Measurements from ENCODE around the gene GAD2. TPM values are rescaled to one million over a fixed set of nuclear protein-coding genes. Genes with fewer than 3 reads are reported as not detected.

GAD2 gene
- total RNA-seq, result not detected

GRCh38 chr10:26216585-26217395 lies at the start of gene GAD2:
Gene GAD2, plus strand, starts transcription at chr10:26216774. Its CDS starts 36 bp downstream, at chr10:26216810.
- DNase-seq (ENCODE audit: low spot score) (no peak), ATAC-seq (no peak)

GRCh38 chr10:26169466-26169865 lies 47.1 kb upstream of the GAD2 start:
- DNase-seq (ENCODE audit: low spot score) (no peak), ATAC-seq (no peak)

DNA sequence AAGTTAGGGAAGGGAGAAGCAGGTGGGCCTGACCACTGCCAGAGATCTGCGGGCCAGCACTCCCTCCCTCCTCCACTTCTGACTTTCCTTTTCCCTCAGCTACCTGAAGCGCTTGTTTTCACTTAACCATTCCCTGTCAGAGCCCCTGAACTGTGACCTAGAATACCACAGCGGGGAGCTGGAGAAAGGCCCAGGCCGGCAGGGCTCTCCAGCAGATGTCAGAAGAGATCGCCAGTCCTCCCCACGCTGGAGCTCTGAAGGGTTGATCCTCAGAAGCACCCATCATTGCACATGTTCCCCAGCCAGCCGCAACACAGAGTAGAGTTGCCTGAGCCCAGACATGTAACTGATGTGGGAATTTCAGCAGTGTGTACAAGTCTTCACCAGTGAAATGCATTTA lies 44.4 kb upstream of the GAD2 start:
- ATAC-seq (no peak), DNase-seq (ENCODE audit: low spot score) (no peak)

- no peak for DNase-seq (ENCODE audit: low spot score)
- ATAC-seq, result peak; percentile 16
Measured at GRCh38 chr10:26173837-26174236, 42.7 kb upstream of the GAD2 start.

DNA sequence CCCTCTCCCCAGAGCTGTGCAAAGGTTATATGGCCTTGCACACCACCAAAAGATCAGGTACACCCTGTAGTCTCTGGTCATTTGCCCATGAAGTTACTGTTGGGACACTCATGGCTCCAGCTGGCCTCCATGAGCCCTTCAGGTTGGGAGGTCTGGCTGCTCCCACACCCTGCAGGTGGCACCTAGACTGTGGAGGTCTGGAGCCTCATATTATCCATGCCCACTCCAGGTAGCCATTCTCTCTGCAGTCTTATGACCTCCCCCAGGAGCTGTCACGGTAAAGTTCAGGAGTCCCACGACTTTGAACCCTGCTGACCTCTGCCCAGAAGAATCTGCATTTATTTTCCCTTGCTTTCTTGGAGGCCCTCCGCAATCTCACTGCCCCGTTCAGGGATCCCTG lies 39.2 kb upstream of the GAD2 start:
- ATAC-seq (no peak), DNase-seq (ENCODE audit: low spot score) (no peak)

DNA sequence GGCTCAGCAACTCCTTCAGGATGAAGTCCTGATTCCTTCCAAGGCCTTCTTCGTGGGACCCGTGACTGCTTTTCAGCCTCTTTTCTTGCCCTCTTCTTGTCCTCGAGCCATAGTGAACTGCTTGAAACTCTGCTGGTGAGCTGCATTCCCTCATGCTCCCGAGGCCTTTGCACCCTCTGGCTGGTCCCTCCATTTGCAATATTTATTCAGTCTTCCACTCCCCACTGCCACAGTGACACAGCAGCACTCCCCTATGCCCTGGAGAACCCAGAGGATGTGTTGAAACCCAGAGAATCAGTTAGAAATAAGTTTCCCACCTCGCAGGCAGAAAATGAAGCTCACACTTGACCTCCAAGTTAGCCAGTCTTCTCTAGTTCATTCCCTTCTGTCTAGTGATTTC lies 22.3 kb upstream of the GAD2 start:
- ATAC-seq, result no peak

DNA sequence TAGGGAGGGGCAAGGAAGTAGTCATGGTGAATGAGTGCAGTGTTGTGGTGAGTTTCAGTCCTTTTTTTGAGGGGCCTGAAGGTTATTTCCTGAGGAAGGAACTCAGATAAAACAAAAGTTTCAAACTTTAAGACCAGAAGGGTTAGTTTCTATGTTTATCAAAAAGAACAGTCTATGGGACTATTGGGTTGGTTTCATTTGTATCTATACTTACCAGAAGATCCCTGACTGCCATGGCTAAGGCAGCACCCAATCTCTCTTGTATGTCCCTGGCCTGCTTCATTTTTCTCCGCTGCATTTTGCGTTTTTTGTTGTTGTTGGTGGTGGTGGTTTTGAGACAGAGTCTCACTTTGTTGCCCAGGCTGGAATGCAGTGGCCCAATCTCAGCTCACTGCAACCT lies 19.3 kb upstream of the GAD2 start:
- ATAC-seq (no peak), DNase-seq (ENCODE audit: low spot score) (no peak)

More for the DNA sequence above, 22.3 kb upstream of the GAD2 start:
- no peak for DNase-seq (ENCODE audit: low spot score)

- DNase-seq (ENCODE audit: low spot score) (no peak), ATAC-seq (no peak)
Measured at GRCh38 chr10:26198119-26198518, 18.5 kb upstream of the GAD2 start.

- no peak for DNase-seq (ENCODE audit: low spot score)
- ATAC-seq, result no peak
Measured at GRCh38 chr10:26199841-26200240, 16.7 kb upstream of the GAD2 start.

- no peak for DNase-seq (ENCODE audit: low spot score)
- no peak for ATAC-seq
Measured at GRCh38 chr10:26205223-26205622, 11.4 kb upstream of the GAD2 start.

DNA sequence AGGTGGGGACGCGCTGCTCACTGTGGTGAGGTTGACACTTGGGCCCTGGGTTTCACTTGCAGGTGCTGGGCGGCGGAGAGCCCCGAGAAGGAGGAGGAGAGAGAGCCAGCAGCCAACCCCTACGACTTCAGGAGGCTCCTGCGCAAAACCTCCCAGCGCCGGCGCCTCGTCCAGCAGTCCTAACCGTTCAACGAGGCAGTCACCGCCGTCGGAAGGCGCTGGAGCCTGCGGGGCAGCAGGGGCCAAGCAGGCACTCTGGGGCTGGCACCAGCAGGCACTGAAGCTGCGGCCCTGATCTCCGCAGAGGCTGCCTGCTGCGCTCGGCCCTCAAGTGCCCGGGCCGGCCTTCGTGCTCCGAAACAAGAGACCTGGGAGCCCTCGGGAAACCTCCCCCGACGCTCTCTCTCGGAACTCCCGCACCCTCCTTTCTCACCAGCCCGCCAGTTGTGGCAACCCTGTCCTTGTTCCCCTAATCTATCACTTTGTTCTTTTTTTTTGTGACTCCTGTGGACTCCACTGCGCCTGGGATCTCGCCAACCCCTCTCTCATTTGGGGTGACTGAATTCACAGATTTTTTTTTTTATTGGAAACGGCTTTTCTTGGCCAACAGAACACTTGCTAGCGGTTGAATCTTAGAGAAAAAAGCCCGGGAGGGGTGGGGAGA lies 4.7 kb upstream of the GAD2 start:
- ATAC-seq, result no peak
- DNase-seq (ENCODE audit: low spot score), result no peak

DNA sequence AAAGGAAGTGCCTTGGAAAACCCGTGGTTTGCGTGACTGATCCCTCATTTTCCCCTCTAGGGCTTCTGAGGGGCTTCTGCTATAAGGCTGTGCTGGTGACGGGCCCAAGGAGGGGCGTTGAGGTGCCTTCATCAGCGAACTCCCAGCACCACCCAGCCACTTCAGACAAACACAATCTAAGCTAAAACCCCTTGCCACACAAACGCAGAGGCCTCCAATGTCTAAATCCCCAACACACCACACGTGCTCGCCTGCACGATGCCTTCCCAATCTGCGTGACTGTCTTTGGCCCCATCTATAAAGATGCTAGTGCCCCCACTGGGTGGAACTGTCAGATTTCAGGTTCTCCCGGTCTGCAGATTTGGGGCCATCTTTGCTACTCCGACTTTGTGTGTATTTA lies 4.1 kb upstream of the GAD2 start:
- no peak for ATAC-seq

DNA sequence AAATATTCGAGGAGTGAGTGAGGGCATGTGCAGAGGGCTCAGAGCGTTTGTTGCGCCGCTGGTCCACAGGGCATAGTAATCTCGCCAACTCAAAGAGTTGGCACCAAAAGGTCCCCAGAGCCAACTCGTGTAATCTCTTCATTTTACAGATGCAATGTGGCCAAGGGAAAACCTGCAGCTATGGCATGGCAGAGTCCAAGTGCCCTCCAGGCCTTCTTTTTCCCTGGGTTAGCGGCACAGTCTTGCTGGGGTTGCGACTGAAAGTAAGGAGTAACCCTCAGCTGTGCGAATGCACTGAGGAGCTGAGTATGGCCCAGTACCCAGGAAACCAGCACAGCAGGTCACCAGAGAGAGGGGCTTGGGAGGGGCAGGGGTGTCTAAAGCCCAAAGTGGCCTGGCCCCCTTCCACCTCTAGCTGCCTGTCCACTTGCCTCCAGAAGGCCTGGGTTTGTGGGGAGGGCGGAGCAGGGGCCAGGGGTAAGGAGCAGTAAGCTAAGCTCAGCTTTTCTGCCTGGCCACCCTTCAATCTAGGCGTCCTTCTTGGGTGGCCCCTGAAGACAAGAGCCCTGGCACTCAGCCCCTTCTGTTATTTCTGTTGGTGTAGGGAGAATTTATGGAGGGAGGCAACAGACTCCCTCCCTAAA lies 3.3 kb upstream of the GAD2 start:
- DNase-seq (ENCODE audit: low spot score) (no peak), ATAC-seq (no peak)

More for the DNA sequence above, 4.1 kb upstream of the GAD2 start:
- no peak for DNase-seq (ENCODE audit: low spot score)

DNA sequence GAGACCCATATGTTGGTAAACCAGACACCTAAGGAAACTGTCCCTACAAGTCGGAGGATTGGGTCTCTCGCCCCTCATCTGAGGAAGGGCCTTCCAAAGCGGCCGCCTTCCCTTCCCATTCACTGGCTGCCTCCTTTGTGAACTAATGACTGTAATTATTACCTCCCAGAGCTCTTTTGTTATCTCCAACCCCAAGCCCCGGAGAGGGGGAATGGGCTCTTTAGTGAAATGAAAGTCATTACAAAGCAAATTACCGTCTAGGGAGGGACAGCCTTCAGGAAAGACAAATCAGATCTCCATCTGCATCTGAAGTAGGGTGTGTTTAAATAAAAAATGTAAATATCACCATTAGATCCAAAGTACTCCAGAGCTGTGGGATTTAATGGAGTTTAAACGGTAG lies 2.6 kb upstream of the GAD2 start:
- DNase-seq (ENCODE audit: low spot score) (no peak), ATAC-seq (no peak)

GRCh38 chr10:26214551-26215395 lies 1.8 kb upstream of the GAD2 start:
- no peak for ATAC-seq

DNA sequence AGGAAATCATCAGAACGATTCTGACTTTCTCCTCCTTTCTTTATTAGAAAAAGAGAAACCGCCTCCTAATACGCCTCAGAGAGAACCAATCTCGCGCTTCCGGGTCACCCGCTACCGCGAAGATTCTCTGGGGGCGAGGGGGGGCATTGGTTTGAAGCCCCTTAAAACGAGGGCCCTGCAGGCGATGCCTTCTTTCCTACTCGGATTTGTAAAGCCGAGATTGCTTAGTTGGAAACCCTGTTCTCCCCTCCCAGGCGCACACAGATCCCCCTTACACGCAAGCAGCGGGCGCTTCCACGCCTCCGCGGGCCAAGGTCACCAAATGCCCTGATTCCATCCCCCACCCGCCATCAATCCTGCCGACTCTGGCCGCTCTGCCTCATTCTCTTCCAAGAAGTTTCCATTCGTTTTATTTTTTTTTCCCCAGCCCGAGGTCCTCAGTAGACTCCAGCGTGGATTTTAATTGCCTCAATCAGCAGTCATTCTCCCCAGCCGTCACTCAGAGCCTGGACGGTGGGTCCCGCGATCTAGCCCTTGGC lies 1.1 kb upstream of the GAD2 start:
- DNase-seq (ENCODE audit: low spot score), result no peak

More at GRCh38 chr10:26214551-26215395, 1.8 kb upstream of the GAD2 start:
- no peak for DNase-seq (ENCODE audit: low spot score)

GRCh38 chr10:26215935-26216584 lies 514 bp upstream of the GAD2 start:
- peak; percentile 60 for ATAC-seq
- no peak for DNase-seq (ENCODE audit: low spot score)

More for the DNA sequence above, 1.1 kb upstream of the GAD2 start:
- ATAC-seq, result no peak

- DNase-seq (ENCODE audit: low spot score), result no peak
- ATAC-seq, result peak; percentile 30
Measured at GRCh38 chr10:26217396-26218086, 967 bp downstream of the GAD2 start.

DNA sequence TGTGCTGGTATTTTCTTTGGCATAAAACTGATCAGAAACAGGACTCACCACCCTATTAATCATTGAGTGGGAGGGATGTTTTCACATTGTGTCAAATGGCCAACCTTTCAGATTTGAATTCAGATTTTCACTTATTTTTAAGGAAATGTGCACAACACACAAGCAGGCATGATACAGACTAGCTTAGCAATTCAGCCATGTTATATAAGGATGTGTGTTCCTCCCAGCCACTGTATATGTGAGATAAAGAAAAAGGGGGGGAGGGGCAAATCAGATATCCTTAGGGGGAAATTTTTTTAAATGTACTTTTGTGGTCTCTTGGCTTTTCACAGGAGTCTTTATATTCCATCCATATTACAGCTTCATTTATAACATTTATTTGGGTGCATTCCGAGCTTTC lies 3.1 kb downstream of the GAD2 start:
- ATAC-seq (no peak), DNase-seq (ENCODE audit: low spot score) (no peak)

DNA sequence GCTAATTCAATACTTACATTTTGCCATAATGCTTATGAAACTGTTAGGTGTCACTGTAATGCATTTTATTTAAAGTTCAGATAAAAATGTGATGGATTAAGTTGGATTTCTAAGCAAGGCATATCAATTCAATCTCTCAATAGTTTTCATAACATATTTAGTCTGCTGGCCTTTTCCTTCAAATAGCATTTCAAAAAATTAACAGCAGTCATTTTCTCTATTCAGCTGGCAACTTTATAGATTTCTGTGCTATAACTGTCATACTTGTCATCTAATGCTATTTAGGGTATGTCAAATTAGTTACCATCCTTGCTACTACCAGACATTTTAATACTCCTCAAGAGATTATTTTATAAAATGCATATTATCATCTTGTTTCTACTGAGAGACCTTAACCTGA lies 4.3 kb downstream of the GAD2 start:
- no peak for ATAC-seq
- no peak for DNase-seq (ENCODE audit: low spot score)

Data from left lobe of liver (tissue), 2 donors.